NCI-H526 treated with DMSO at 0.1 percent for 48 hours (cell line): ENCODE data around the gene MAPK8IP3.

Source experiments
- DNase-seq: peaks from one replicate; lab custom pipeline; 2025; lab: John Stamatoyannopoulos, UW

The MAPK8IP3 gene, protein sequence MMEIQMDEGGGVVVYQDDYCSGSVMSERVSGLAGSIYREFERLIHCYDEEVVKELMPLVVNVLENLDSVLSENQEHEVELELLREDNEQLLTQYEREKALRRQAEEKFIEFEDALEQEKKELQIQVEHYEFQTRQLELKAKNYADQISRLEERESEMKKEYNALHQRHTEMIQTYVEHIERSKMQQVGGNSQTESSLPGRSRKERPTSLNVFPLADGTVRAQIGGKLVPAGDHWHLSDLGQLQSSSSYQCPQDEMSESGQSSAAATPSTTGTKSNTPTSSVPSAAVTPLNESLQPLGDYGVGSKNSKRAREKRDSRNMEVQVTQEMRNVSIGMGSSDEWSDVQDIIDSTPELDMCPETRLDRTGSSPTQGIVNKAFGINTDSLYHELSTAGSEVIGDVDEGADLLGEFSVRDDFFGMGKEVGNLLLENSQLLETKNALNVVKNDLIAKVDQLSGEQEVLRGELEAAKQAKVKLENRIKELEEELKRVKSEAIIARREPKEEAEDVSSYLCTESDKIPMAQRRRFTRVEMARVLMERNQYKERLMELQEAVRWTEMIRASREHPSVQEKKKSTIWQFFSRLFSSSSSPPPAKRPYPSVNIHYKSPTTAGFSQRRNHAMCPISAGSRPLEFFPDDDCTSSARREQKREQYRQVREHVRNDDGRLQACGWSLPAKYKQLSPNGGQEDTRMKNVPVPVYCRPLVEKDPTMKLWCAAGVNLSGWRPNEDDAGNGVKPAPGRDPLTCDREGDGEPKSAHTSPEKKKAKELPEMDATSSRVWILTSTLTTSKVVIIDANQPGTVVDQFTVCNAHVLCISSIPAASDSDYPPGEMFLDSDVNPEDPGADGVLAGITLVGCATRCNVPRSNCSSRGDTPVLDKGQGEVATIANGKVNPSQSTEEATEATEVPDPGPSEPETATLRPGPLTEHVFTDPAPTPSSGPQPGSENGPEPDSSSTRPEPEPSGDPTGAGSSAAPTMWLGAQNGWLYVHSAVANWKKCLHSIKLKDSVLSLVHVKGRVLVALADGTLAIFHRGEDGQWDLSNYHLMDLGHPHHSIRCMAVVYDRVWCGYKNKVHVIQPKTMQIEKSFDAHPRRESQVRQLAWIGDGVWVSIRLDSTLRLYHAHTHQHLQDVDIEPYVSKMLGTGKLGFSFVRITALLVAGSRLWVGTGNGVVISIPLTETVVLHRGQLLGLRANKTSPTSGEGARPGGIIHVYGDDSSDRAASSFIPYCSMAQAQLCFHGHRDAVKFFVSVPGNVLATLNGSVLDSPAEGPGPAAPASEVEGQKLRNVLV (N-terminal part only)

DNA sequence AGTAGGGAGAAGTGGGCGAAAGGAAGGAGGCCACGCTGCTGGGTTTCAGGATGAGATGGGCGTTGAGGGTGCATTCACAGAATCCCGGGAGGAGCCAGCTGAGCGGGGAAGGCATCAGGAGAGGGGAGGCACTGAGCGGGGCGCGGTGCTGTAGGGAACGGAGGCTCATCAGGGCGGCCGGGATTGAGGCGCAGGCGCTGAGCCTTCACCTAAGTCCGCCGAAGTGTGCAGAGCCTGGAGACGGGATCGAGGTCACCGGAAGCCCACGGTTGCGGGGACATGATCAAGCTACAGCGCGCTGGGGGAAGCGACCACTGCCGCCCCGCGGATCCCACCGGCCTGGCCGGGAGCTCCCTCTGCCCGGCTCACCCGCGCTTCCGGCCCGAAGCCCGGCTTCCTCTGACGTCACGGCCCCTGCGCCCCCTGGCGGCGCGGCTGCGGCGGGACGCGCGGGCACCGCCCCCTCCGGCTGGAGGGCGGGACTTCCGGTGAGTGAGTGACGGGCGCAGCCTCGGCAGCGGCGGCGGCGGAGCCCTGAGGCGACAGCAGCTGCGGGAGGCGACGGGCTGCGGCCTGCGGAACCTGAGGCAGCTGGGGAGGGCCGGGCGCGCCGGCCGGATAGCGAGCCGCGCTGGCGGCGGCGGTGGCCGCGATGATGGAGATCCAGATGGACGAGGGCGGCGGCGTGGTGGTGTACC lies at the start of gene MAPK8IP3:
MAPK8IP3 (plus strand) TSS at position 508 of the 698 bp plus-strand sequence; CDS start at position 653, 145 bp downstream.
- DNase-seq, result peak; percentile 50

DNA sequence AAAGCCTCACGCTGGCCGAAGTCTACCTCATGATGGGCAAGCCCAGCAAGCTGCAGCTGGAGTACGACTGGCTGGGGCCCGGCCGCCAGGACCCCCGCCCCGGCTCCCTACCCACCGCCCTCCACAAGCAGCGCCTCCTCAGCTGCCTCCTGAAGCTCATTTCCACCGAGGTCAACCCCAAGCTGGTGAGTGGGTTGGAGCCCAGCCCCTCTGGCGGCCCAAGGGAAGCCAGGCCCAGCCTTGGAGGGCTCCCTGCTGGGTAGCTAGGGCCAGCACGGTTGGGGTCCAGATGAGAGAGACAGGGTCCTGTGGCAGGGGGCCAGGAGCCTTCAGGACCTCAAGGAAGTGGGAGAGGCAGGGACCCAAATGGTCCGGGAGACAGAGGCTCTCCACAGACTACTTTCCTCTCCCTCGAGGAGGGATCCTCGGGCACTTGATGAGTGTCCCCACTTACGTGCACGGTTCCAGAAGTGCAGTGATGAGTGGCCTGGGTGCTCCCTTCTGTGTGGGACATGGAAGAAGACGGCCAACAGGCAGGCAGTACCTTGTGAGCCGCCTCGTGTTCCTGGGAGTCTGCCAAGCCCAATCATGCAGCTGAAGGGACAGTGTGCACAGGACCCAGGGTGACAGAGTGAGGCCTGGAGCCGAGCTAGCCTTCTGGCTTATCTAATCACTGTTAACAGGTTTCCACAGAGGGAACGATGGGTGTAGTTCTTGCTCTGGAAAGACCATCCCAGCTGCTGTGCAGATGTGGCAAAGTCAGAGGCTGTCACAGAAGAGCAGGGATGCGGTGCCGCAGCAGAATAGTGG lies 49.0 kb upstream of the MAPK8IP3 start:
- no peak for DNase-seq

DNA sequence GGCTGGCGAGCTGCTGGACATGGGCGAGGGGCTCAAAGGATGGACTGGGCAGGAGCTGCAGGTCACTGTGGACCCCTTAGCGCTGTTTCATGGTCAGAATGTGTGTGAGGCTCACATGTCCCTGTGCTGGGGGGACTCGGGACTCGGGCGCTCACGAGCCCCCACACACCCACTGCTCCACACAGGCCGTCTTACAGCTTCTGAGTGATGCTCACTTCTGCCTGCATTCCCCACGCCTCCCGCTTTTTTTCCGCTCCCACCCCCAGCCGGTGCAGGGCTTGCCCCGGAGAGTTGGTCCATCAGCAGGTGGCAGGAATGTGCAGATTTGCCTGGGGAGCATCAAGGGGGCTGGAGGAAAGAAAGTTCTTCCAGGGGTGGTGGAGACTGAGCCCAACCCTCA lies 48.2 kb upstream of the MAPK8IP3 start:
- no peak for DNase-seq

DNA sequence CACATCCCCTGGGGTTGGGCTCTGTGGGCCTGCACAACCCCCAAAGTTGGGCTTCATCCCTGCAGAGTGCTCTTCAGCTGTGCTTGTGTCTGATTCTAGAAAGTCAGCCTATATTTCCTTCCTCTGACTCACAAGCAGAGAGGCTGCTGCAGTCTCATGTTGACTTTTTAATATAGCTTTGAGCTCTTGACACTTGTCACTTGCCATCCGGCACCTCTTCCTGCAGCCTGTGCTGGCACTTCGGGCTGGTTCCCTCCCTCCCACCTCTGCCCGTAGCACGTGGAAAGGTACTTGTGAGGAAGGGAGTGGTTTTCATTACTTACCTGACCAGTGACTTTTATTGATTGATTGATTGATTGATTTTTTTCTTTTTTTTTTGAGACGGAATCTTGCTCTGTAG lies 47.0 kb upstream of the MAPK8IP3 start:
- no peak for DNase-seq

DNA sequence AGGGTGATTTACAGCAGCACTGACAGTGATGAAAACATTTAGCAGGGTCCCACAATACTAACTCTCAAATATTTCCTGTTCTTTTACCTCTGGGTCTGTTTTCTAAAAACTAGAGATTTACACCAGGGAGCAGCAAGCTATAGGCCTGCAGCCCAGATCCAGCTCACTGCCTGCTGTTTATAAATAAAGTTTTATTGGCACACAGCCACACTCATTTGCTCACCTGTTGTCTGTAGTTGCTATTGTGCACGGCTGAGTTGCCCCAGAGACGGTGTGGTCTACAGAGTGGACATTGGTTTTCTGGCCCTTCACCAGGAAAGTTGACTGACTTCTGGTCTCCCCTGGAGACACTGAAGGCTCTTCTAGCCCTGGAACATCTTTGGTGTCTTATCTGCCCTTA lies 44.2 kb upstream of the MAPK8IP3 start:
- no peak for DNase-seq

DNA sequence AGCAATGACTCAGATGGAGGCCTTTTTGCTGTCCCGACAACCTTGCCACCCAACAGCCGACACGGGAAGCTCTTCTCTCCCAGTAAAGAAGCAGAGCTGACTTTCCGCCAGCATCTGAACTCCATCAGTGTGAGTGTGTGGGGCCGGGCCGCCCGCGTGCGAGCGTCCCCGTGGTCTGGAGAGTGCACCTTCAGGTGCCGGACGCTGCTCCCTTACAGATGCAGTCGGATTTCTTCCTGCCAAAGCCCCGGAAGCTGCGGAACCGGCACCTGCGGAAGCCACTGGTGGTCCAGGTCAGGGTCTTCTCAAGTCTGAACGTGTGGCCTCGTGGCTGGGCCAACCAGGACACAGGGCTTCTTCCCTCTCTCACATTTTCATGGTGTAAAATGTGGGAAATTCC lies 43.5 kb upstream of the MAPK8IP3 start:
- DNase-seq, result no peak

DNA sequence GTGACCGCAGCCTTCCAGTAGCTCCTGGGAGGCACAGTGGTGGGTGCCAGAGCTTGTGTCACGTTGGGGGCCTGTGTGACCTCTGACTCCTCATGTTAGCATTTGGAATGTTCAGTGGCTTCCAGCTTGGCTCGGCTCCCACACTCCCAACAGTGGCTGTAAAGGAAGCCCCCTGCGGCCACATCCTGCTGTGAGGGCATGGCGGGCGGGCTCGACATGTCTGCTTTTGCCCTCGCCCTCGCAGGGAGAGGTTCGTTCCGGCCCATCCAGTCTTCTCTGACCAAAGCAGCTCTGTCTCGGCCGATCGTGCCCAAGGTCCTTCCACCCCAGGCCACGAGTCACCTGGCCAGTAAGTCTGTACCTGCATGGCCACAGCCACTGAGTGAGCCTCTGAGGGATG lies 40.2 kb upstream of the MAPK8IP3 start:
- DNase-seq, result no peak

DNA sequence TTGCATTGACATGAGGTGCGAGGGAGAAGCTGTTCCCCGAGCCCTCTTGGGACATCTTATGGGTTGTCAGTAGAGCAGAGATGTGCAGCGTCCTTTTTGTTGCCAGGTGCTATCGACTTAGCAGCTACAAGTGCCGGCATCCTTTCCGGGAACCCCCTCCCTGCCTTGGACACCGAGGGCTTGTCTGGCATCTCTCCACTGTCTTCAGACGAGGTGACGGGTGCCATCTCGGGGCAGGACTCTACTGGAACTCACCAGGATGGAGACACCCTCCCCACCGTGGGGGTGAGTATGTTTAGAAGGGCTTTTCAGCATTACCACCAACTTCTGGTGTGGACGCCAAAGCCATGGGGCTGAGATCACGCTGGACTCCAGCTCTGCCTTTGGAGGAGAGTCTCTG lies 39.7 kb upstream of the MAPK8IP3 start:
- no peak for DNase-seq

DNA sequence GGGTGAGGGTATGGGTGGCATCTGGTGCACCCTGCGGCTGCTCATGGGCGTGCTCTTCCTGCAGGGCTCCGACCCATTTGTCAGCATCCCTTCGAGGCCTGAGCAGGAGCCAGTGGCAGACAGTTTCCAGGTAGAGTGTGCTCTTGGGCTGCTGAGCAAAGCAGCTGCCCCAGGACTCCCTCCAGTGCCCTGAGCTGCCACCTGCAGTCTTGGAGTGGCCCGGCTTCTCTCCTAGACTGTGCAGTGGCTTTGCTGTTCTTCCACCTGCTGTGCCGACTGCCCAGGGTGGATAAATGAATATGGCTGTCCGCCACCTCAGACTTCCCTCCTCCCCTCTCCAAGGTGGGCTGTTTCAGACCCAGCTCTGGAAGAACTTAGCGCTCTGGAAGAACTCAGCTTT lies 38.7 kb upstream of the MAPK8IP3 start:
- DNase-seq, result no peak

DNA sequence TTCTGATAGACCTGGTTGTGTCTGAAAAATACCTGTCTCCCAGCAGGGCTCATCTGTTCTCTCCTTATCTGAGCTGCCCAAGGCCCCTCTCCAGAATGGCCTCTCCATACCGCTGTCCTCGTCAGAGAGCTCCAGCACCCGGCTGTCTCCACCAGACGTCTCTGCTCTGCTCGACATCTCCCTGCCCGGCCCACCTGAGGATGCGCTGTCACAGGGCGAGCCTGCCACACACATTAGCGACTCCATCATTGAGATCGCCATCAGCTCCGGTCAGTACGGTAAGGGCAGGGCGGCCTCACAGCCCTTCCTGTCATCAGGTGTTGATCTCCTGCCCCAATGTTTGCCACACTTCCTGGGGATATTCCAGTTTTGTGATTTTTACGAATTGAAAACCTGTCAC lies 38.1 kb upstream of the MAPK8IP3 start:
- DNase-seq, result no peak

DNA sequence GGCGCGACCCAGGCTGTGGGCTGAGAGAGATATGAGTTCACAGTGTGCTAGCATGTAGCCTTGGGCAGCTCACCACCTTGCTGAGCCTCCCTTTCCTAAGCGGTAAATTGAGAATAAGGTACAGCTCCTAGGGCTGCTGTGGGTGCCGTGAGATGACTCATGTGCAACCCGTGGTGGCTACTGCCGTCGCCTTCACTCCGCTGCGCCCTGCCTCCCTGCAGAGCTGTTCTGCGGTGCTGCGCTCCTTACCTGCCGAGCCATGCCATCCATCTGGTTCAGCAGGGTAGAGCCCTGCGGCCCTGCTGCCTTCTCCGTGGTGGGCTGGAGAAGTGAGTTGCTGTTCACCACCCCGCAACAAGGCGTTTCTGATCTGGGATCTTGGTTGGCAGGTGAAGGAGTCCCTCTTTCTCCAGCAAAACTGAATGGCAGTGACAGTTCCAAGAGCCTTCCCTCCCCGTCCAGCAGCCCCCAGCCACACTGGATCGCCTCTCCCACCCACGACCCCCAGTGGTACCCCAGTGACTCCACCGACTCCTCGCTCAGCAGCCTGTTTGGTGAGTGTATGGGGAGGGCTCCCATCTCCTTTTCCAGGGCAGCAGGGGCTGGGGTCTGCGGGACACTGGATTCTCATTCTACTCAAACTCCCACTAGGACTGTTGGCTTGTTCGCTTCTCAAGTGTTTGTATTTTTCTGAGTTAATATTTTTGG lies 37.2 kb upstream of the MAPK8IP3 start:
- no peak for DNase-seq

DNA sequence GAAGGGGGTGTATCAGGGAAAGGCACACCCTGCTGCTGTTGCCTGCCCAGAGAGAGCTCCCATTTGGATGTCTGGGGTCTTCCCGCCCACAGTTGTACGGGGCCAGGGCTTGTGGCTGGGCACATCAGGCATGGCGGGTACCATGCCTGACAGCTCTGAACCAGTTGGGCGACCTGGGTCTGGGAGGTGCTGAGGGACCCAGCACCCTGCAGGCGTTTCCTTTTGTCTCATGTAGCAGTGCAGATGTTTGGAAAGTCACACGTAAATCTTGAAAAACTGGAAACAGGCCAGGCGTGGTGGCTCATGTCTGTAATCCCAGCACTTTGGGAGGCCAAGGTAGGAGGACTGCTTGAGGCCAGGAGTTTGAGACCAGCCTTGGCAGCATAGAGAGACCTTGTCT lies 36.3 kb upstream of the MAPK8IP3 start:
- DNase-seq, result no peak

DNA sequence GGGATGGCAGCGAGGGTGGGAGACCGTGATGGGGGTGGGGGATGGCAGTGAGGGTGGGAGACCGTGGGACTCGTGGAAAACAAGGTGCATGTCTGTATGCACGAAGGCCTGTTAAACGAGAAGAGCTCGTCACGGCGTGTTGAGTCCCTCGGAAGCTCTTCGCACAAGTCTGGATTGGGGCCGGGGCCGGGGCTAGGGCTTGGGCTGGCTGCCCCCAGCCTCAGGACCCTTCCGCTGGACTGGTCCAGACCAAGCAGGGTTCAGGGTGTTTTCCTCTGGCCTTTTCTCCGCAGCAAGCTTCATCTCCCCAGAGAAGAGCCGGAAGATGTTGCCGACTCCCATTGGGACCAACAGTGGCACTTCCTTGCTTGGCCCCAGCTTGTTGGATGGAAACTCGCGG lies 35.6 kb upstream of the MAPK8IP3 start:
- DNase-seq, result no peak

DNA sequence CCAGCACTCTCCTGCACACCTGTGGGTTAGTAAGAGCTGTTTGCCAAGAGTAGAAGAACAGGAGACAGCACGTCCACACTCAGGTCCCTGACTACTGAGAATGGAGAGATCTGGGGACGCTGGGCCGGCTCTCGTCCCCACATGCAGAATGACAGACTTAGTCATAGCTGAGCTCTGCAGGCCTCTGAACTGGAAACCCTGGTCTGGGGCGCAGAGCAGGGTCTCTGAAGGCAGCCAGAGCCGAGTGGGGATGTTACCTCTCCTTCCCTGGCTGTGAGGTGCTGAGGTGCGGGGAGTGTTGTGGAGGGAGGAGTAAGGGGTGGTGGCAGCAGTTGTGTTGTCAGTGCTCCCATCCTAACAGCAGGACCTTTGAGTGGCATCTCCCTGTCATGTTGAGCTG lies 35.1 kb upstream of the MAPK8IP3 start:
- DNase-seq, result no peak

DNA sequence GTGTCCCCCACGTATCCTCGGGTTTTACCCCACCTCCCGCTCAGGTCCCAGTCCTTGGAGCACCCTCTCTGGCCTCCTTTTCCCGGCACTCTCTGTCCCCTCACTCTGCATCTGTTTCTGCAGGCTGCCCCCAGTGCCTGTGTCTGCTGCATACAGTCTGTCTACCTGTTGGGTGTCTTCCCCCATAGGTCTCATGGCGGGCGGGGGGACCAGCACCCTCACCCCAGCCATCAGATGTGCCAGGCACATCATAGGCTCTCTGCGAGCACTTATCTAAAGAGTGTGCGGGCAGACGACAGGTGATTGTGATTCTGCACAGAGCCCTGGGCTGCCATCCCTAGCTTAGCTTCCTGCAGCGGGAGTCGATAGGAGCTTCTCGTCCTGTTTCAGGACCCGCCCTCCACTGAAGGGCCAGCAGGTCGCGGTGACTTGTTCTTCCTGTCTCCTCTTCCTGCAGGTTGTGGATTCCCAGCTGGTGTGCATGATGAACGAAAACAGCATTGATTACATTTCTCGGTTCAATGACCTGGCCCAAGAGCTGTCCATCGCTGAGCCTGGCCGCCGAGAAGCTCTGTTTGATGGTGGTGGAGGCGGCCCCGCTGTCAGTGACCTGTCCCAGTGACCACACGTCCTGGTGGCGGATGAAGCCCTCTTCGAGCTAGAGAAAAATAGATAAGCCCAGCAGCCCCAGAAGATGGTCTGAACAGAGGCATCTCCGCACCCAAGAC lies 32.4 kb upstream of the MAPK8IP3 start:
- no peak for DNase-seq

DNA sequence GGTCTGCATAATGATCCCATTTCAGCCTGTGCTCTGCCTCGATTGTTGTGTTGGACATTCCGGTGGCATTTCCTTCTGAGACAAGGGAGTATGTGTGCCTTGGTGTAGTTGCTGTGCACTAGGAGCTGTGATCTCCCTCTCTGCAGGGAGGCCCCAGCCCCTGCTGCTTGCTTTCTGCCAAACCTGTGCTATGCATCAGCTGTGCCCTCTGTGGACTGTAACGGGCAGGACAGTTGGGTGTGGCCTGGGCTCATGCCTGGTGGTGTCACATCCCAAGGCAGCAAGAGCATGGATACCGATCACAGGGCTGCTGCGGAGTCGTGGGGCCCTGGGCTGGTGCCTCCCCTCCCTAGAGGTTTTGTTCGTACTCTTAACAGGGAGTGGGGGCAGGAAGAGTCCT lies 31.7 kb upstream of the MAPK8IP3 start:
- DNase-seq, result no peak

DNA sequence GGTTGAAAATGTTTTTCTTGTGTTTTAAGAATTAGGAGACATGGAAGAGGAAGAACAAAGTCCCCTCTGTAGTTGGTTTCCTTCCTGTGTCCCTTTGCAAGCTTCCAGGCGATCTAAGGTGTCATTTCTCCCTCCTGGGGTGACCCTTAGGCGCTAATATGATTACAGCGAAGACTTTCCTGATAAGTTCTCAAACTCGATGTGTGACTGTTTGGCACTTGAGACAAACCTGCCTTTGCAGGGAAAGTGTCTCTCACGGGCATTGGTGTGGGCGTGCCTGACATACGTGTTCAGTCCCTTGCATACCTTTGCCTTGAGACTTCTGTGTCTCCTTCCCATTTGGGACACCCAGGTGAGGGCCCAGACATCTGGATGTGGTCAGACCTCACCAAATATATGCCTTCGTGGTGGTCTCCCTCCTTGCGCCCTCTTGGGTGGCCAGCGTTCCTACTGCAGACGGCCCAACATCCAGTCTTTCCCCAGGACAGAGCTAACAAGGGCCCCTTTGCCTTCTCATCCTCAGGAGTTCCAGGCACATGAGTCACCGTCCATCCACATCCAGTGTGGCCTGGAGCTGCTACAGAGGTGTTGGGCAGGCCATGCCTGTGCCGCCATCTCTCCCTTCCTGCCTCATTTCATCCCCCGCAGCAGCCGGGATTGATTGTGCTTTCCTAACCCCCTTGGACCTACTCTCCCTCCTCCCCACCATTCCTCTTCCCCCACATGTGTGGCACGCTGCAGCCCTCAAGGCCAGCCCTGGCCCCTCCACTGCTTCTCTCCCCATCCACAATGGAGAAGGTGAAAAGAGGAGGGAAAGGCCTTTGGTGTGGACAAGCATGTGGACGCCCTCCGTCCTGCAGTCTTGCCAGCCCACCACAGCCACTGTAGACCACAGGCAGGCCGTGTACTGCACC lies 31.0 kb upstream of the MAPK8IP3 start:
- DNase-seq, result no peak

DNA sequence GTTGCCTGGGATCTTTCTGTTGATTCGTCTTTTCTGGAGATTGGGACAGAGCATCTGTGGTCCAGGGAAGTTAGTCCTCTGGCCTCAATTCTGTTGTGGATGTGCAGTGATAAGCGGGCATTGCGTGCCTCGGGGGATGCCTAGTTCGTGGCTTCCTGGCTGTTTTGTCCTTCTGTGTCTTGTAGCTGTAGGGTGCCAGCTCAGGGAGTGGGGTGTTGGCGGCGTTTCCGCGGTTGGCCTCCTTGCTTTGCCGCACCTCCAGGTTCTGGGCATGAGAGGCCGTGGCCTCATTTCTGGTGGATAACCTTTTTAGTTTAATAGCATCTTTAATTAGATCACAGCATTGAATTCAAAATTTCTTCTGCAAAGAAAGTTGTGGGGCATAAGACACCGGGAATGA lies 29.3 kb upstream of the MAPK8IP3 start:
- DNase-seq, result no peak
